NCI-H2227 treated with DMSO at 0.1 percent for 48 hours (cell line): Measurements from ENCODE around the gene DOCK3.
A peak's percentile ranks its signal among the peaks of the same experiment; 100 is the strongest.

Experiments used
- DNase-seq: peaks from one replicate; lab custom pipeline; 2025; lab: John Stamatoyannopoulos, UW

DOCK3 gene, protein sequence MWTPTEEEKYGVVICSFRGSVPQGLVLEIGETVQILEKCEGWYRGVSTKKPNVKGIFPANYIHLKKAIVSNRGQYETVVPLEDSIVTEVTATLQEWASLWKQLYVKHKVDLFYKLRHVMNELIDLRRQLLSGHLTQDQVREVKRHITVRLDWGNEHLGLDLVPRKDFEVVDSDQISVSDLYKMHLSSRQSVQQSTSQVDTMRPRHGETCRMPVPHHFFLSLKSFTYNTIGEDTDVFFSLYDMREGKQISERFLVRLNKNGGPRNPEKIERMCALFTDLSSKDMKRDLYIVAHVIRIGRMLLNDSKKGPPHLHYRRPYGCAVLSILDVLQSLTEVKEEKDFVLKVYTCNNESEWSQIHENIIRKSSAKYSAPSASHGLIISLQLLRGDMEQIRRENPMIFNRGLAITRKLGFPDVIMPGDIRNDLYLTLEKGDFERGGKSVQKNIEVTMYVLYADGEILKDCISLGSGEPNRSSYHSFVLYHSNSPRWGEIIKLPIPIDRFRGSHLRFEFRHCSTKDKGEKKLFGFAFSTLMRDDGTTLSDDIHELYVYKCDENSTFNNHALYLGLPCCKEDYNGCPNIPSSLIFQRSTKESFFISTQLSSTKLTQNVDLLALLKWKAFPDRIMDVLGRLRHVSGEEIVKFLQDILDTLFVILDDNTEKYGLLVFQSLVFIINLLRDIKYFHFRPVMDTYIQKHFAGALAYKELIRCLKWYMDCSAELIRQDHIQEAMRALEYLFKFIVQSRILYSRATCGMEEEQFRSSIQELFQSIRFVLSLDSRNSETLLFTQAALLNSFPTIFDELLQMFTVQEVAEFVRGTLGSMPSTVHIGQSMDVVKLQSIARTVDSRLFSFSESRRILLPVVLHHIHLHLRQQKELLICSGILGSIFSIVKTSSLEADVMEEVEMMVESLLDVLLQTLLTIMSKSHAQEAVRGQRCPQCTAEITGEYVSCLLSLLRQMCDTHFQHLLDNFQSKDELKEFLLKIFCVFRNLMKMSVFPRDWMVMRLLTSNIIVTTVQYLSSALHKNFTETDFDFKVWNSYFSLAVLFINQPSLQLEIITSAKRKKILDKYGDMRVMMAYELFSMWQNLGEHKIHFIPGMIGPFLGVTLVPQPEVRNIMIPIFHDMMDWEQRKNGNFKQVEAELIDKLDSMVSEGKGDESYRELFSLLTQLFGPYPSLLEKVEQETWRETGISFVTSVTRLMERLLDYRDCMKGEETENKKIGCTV (N-terminal part only)

GRCh38 chr3:50674349-50675178, at the start of gene DOCK3:
Gene DOCK3 (plus strand): TSS chr3:50674927. CDS start chr3:50675264, 337 bp downstream.
- DNase-seq = peak; percentile 14

GRCh38 chr3:50625231-50626182, 49.2 kb upstream of the DOCK3 start:
- DNase-seq = no peak

GRCh38 chr3:50626401-50626800, 48.3 kb upstream of the DOCK3 start:
- no peak for DNase-seq

DNA sequence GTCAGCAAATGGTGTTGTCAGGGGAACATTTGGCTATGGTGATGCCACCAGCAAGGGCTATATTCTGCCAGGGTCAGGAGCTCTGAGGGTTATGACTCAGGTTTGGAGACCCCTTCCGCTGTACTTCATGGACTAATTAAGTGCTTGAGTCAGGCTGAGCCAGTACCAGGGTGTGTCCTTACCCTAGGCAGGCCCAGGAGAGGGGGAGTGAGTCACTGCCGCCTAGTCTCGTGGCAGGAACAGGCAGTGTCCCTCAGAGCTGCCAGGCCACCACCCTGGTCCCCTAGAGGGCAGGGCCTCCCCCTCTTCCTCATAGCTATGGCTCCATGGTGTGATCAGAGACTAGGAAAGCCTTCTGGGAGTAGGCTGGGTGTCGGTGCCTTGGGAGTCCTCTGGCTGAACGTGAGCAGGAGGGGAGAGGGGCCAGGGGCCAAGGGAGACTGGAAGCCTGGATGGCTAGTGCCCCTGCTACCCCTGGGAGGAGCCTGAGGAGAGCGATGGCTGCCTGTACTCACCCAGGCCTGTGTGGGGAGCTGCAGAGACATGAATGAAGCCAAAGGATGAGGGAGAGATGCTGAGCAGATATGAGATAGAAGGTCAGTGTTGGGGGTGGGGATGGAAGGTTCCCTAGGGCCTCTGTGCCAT, 47.2 kb upstream of the DOCK3 start:
- no peak for DNase-seq

DNA sequence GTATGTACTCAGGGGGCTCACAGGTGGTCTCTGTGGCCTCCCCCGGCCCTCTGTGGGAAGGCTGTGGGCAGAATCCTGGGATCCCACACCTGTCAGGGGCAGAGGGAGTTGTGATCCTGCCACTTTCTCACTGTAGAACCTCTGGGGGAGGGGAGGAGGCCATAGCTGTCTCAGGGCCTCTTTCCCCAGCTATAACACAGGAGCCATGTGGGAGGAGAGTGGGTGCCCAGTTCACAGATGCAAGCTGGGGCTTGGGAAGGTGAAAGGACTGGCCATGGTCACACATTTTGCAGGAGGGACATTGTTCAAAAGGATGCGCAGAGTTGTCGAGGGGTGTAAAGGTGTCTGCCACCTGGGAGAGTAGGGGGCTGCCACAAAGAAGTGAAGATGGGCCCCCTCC, 46.1 kb upstream of the DOCK3 start:
- no peak for DNase-seq

DNA sequence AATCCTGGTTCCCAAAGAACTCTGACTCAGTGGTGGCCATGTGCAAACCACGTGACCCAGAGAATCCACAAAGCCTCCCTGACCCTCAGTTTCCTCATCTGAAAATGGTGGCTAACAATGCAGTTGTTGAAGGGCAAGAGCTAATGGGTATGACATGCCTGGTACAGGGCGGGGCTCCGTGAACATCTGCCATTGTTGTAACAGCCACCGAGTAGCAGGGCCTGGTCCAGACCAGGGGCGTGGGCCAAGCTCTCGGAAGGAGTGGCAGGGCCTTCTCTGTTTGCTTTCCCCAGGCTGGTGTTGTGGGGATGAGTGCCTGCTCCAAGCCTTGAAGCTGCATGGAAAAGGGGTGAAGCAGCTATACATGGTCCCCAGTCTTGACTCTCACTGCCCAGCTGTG, 44.3 kb upstream of the DOCK3 start:
- no peak for DNase-seq

GRCh38 chr3:50630877-50631276, 43.9 kb upstream of the DOCK3 start:
- no peak for DNase-seq

DNA sequence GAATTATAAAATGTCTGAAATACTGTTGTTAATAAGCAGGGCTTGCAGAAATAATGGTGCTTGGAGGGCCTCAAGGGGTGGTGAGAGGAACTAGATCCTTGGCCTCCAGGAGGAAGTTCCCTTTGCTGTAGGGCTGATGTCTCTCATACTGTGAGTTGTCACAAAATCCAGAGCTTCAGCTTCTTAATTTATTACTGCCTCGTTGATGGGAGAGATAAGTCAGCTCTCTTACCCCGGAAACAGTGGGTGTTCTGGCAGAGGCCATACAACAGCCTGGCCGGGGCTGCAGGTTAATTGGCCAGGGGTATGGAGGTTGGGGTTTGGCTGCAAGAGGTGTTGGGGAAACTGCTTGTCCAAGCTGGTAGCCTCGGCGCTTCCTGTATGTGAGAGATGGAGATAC, 42.3 kb upstream of the DOCK3 start:
- no peak for DNase-seq

DNA sequence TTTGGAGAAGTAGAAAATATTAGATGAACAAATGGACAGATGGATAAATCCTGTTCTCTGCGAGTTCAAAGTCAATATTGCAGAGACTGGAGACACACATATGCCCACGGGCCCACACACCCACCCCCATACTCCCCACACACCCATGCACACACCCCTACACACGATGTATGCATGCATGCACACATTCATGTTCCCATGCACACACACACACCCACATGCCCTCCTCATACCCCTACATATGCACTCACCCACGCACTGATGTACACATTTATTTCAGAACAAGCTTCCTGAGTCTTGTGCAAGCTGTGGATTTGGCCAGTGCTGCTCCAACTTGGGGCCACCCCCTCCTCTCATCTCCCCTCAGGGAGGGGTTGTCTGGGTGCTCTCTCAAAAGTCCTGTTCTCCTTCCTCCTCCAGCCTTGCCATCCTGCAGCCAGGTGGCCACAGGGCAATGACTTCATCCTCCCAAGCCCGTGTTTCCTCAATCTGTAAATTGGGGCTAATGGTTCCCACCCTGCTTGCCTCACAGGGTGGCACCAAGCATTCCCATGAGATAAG, 41.4 kb upstream of the DOCK3 start:
- DNase-seq = no peak

- DNase-seq = no peak
Observed at GRCh38 chr3:50635066-50635465, 39.7 kb upstream of the DOCK3 start.

DNA sequence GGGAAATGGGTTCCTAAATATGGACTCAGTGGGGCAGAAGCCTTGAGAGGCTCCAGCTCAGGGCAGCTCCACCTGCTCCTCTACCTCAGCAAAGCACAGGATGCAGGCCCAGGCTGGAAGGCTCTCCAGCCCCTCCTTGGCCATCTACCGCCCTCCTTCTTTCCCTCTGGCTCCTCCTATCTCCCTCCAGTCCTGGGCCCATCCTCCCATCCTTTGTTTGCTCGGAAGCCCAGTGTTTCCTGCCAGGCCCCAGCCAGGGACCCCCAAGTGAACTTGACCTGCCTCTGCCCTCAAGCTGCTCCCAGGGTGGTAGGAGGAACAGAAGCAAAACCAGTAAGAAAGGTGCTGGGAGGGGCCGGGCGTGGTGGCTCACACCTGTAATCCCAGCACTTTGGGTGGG, 37.7 kb upstream of the DOCK3 start:
- DNase-seq = no peak

- no peak for DNase-seq
Observed at GRCh38 chr3:50637945-50638344, 36.8 kb upstream of the DOCK3 start.

DNA sequence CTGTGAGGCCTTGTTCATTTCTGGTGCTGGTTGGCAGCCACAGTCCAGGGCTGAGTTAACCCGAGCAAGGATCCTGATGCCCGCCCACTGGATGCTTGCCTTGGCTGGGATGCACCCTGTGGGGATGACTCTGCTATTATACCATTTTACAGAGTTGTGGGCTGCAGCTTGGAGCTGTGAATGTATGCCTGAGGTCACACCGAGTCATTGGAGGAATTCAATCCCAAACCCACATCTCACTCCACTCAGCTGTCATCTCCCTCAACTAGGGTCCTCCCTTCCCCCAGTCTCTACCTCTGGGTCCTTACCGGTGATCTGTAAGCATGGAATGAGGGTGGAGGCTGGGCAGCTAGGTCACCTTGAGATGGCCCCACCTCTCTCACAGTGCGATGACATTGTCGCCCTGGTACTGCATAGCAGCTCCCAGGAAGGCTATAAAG, 35.7 kb upstream of the DOCK3 start:
- DNase-seq = no peak

DNA sequence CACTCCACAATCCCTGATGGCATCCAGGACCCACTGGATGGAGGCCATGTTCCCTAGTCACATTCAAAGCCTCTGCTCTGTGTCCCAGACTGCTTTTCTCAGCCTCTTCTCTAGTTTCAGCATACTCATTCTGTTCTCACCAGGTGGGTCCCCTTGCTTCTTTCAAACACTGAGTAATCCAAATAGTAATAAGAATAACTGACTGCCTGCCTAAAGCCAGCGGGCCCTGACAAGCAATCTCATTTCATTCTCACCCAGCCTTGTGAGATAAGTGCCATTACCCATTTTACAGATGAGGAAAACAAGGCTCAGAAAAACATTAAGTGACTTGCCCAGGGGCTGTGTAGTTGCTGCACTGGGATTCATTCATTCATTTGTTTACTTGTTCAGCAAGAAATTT, 32.3 kb upstream of the DOCK3 start:
- no peak for DNase-seq

GRCh38 chr3:50644561-50644960, 30.2 kb upstream of the DOCK3 start:
- DNase-seq = no peak

DNA sequence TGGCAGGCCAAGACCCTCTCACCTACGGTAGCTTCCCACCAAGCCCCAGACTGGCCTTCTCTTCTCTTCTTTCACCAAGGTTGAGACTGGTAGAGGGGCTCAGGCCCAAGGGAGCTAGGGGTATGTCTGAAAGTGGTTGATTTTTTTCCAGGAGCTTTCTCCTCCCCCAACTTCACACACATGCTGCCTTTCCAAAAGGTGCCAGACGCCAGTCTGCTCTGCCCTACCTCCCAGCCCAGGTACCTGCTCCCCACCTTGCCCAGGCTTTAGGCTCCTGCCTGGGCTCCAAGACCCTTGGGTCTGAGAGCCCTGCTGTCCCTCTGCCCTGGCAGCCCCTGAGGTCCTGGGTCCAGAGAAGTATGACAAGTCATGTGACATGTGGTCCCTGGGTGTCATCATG, 29.3 kb upstream of the DOCK3 start:
- no peak for DNase-seq

GRCh38 chr3:50648313-50648712, 26.4 kb upstream of the DOCK3 start:
- DNase-seq = peak; percentile 58

GRCh38 chr3:50648944-50649343, 25.8 kb upstream of the DOCK3 start:
- no peak for DNase-seq

GRCh38 chr3:50649451-50649931, 25.2 kb upstream of the DOCK3 start:
- peak; percentile 22 for DNase-seq
